Transverse colon (tissue), 4 donors: ENCODE data around the gene YTHDC1. TPM values are rescaled to one million over a fixed set of nuclear protein-coding genes. Genes with fewer than 3 reads are reported as not detected.

Experiments used
- DNase-seq: peaks from one replicate; pipeline ENCODE4 v3.0.0-alpha.2; 2019
- H3K27ac ChIP-seq, 4 donors: fragments of 200-600 bp; sonication (generic); 2 replicates each; pipeline ENCODE4 v1.5.1; 2016 to 2018; ENCODE audit warnings: inconsistent platforms in 4 of 4
- H3K27me3 ChIP-seq: fragments of 200-600 bp; sonication (generic); 2 replicates; pipeline ENCODE4 v1.5.1; 2017; ENCODE audit warnings: inconsistent platforms
- H3K36me3 ChIP-seq, 4 donors: fragments of 200-600 bp; sonication (generic); 2 replicates each; pipeline ENCODE4 v1.5.1; 2017 to 2019; ENCODE audit warnings: inconsistent platforms in 4 of 4
- H3K4me1 ChIP-seq, 4 donors: fragments of 200-600 bp; sonication (generic); 2 replicates each; pipeline ENCODE4 v1.5.1; 2017 to 2020; ENCODE audit warnings: inconsistent platforms in 4 of 4
- H3K4me3 ChIP-seq, 4 donors: fragments of 200-600 bp; sonication (generic); 1 replicate in 1 of 4; 2 replicates in 3 of 4; pipeline versions ENCODE4 v1.5.1 to v1.6.1; 2017 to 2019; ENCODE audit warnings: inconsistent platforms in 4 of 4
- H3K9me3 ChIP-seq, 2 donors: fragments of 200-600 bp; sonication (generic); 2 replicates each; pipeline ENCODE4 v1.5.1; 2017 to 2019; ENCODE audit warnings: inconsistent platforms in 2 of 2
- CTCF ChIP-seq, 5 experiments: fragments of 200-600 bp in 3 of 5; fragments of 450-650 bp in 2 of 5; sonication (generic) in 3 of 5; IDR thresholded peaks; 1 replicate in 2 of 5; 2 replicates in 3 of 5; pipeline ENCODE4 v1.5.1; 2016 to 2017; ENCODE audit warnings: antibody characterized with exemption in 5 of 5, inconsistent platforms in 3 of 5, mild to moderate bottlenecking in 2 of 5, moderate library complexity in 1 of 5
- EP300 ChIP-seq: sonication (generic); formaldehyde crosslinking; IDR thresholded peaks from one replicate; pipeline ENCODE4 v1.6.1; 2017; ENCODE audit warnings: antibody characterized with exemption, low read depth
- POLR2A ChIP-seq: fragments of 450-650 bp; IDR thresholded peaks from one replicate; pipeline ENCODE4 v1.6.1; 2016; ENCODE audit warnings: antibody characterized with exemption, mild to moderate bottlenecking, moderate library complexity
- POLR2AphosphoS5 ChIP-seq, 3 donors: sonication (generic); formaldehyde crosslinking; IDR thresholded peaks; one replicate each; pipeline ENCODE4 v1.6.1; 2016; ENCODE audit warnings: antibody characterized with exemption in 3 of 3
- WGBS, 2 donors: methylation state at CpG; one replicate each; pipeline ENCODE4 v1.1.5; 2018; ENCODE audit warnings: low coverage in 1 of 2; 5-methylcytosine and 5-hydroxymethylcytosine counted together
- in situ Hi-C, 4 donors: fragments of 200-750 bp; cut with MboI; loops; one replicate each; pipeline versions ENCODE4 v1.15.0 to v1.15.1; 2017; ENCODE audit warnings: low sequenced_read_pairs in 3 of 4, low pct_ligation_motif_present in 1 of 4, low pct_unique_long_range_greater_than_20kb in 1 of 4
- intact Hi-C: fragments of 100-400 bp; cut with DNase I; formaldehyde crosslinking; loops from one replicate; pipeline ENCODE4 v1.15.1; 2023; ENCODE audit warnings: low total_unique reads
- total RNA-seq, 4 donors: library from RNA; depleted of rRNA; stranded (reverse); fragments of >200 nt; gene quantifications; one replicate each; pipeline ENCODE4 v1.1.0, GENCODE V29; 2016

YTHDC1 gene
- total RNA-seq, 4 donors from 2014 or later = 47.4 to 183 (median 82.7) TPM

- H3K27ac ChIP-seq = no peak overlapping the region
- intact Hi-C loops = no loop called here
- in situ Hi-C loops = no loop called here
Measured at GRCh38 chr4:68358988-68359387, 9.1 kb upstream of the YTHDC1 start.

GRCh38 chr4:68352791-68353190 lies 2.9 kb upstream of the YTHDC1 start:
- Histone ChIP-seq H3K36me3 (no peaks in the 10 kb centered on the region), H3K9me3 (no peaks in the 10 kb centered on the region), H3K27me3 (no peaks in the 10 kb centered on the region), H3K4me1 (peaks cover 3 to 8% (median 6%) of the 10 kb centered on the region in 4 donors), H3K27ac (no peak overlapping the region), H3K4me3 (no peak overlapping the region)
- DNase-seq = no peak
- WGBS, 2 donors = 71 to 79% methylated on average over 2 of the region's 2 CpGs
- TF ChIP-seq POLR2AphosphoS5 (IDR thresholded peaks at IDR 0.05) (no peak), EP300 (no peak), POLR2A (no peak)
- in situ Hi-C loops = no loop called here
- intact Hi-C loops = no loop called here

More at GRCh38 chr4:68358988-68359387, 9.1 kb upstream of the YTHDC1 start:
- no peaks in the 10 kb centered on the region for H3K36me3 ChIP-seq
- no peaks in the 10 kb centered on the region for H3K4me1 ChIP-seq
- H3K27me3 ChIP-seq = no peaks in the 10 kb centered on the region
- TF ChIP-seq POLR2A = no peak
- no peak for TF ChIP-seq EP300
- no peak for TF ChIP-seq POLR2AphosphoS5 (IDR thresholded peaks at IDR 0.05)
- H3K4me3 ChIP-seq = no peak overlapping the region
- 81 to 94% methylated on average over 2 of the region's 2 CpGs for WGBS, 2 donors
- no peaks in the 10 kb centered on the region for H3K9me3 ChIP-seq
- DNase-seq = no peak

GRCh38 chr4:68349279-68349648 lies 626 bp downstream of the YTHDC1 start:
- in situ Hi-C loops = no loop called here
- TF ChIP-seq CTCF (IDR thresholded peaks at IDR 0.05) (no peak), POLR2AphosphoS5 (IDR thresholded peaks at IDR 0.05) (no peak), EP300 (no peak), POLR2A (no peak)
- peak overlapping the region; percentile 94 to 98 (median 96) for H3K27ac ChIP-seq
- intact Hi-C loops = no loop called here
- peak overlapping the region; percentile 71 to 92 (median 79) for H3K4me3 ChIP-seq
- H3K27me3 ChIP-seq = no peaks in the 10 kb centered on the region
- 0 to 1% methylated on average over 3 to 14 of the region's 14 CpGs for WGBS, 2 donors
- peaks cover 12 to 41% (median 34%) of the 10 kb centered on the region in 4 donors for H3K4me1 ChIP-seq
- no peaks in the 10 kb centered on the region for H3K9me3 ChIP-seq
- DNase-seq = no peak
- H3K36me3 ChIP-seq = no peaks in the 10 kb centered on the region

- in situ Hi-C loops = no loop called here
- no peaks in the 10 kb centered on the region for H3K36me3 ChIP-seq
Measured at GRCh38 chr4:68348577-68348976, 1.3 kb downstream of the YTHDC1 start.

GRCh38 chr4:68347845-68348244 lies 2.0 kb downstream of the YTHDC1 start:
- H3K27me3 ChIP-seq = no peaks in the 10 kb centered on the region
- peak overlapping the region in 3 of 4 donors; percentile 71 to 83 (median 75) for H3K4me3 ChIP-seq
- no peak for TF ChIP-seq EP300
- TF ChIP-seq CTCF (IDR thresholded peaks at IDR 0.05) = no peak
- TF ChIP-seq POLR2AphosphoS5 (IDR thresholded peaks at IDR 0.05) = no peak
- no peak for TF ChIP-seq POLR2A
- intact Hi-C loops (no loop called here), in situ Hi-C loops (no loop called here)
- peaks cover 15 to 55% (median 41%) of the 10 kb centered on the region in 4 donors for H3K4me1 ChIP-seq
- peak overlapping the region in 2 of 4 donors; percentile 94 to 96 for H3K27ac ChIP-seq
- no peaks in the 10 kb centered on the region for H3K36me3 ChIP-seq
- 7 to 8% methylated on average over 5 of the region's 5 CpGs for WGBS, 2 donors
- H3K9me3 ChIP-seq = no peaks in the 10 kb centered on the region
- no peak for DNase-seq

More at GRCh38 chr4:68348577-68348976, 1.3 kb downstream of the YTHDC1 start:
- Histone ChIP-seq H3K9me3 (no peaks in the 10 kb centered on the region), H3K4me3 (peak overlapping the region; percentile 71 to 92 (median 79)), H3K4me1 (peaks cover 12 to 47% (median 37%) of the 10 kb centered on the region in 4 donors), H3K27me3 (no peaks in the 10 kb centered on the region), H3K27ac (peak overlapping the region; percentile 94 to 98 (median 96))
- DNase-seq = no peak
- WGBS, 2 donors = 0 to 2% methylated on average over 4 of the region's 4 CpGs
- intact Hi-C loops = no loop called here
- TF ChIP-seq POLR2A (no peak), EP300 (no peak), CTCF (IDR thresholded peaks at IDR 0.05) (no peak), POLR2AphosphoS5 (IDR thresholded peaks at IDR 0.05) (no peak)
